ENCODE data around the gene ACAA1.

ACAA1 gene

DNA sequence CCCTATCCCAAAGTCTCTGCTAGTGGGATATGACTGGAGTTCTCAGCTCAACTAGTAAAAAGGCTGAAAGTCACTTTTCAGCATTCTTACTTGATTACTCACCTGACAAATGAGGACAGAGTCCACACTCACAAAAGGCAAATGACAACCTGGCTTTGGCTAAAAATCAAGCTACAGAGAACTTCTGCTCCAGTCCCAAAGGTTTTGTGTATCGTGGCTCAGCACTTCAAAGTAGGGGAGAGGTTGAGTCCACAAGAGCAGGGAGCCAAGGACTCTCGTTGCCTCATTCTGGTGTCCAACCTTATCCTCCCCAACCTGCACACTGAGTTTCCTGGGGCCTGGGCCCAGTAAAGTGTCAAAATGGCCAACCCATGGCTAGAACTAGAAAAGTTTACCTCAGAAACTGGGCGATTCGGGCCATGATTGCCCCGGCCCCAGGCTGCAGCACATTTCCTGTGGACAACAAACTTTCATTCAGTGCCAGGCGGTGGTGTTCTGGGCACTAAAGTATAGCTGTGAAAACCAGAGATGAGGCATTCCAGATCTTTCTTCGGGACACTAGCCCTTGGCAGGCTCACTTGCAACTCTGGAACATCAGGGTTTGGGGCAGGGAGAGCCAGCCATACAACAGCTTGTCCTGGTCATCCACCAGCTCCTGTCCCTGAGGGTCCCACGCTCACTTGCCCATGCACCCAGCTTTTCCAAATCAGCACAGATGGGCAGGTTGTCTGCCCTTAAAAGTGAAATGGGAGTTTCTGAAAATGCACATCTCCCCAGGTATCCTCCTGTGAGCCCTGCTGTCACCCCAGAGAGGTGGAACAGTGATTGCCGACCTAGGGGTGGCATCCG lies 3.1 kb downstream of the ACAA1 start:
- DNase-seq, result no peak

DNA sequence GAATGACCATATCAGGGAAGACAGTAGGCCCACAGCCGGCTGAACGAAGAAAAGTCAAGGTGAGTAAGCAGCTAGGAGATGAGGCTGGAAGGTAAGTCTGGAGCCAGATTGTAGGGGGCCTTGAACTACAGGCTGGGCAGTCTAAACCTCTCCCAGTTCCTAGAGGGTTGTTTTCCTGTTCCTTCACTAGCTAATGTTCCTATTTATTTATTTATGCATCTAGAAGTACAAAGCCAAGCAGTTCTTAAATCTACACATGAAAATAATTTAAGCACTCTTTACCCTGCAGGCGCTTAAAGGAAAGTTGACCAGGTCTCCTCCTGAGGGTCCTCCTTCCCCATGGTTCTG lies 3.7 kb downstream of the ACAA1 start:
- no peak for DNase-seq

DNA sequence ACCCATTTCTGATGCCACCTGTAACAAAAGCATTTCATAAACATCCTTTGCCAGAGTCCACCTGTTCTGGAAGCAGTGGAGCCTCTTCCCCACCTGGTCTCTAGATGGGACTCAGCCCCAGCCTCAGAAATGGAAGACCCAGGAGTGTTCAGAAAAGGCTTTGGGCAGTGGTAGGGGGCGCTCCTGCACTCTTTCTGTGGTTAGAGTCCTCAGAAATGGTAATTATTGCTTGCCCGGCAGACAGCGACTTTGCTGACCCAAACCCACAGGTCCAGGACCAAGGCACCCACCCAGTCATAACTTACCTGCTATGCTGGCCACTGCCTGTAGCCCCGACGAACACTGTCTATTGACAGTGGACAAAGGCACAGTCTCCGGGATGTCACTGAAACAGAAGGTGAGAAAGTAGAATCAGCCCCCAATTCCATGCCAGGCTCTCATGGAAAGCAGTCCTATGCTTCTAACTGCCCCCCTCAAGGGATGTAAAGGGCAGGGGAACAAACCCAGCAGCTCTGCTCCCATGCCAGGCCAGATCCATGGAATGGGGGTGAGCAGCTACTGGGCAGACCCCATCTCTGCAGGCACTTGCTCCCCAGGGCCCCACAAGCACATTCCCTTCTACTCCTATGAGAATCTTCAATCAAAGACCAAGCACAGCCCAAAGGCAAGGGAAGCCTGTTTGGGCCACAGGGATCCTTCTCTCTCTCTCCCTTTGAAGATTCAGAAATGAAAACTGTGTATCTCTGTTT lies 5.1 kb downstream of the ACAA1 start:
- DNase-seq, result no peak

DNA sequence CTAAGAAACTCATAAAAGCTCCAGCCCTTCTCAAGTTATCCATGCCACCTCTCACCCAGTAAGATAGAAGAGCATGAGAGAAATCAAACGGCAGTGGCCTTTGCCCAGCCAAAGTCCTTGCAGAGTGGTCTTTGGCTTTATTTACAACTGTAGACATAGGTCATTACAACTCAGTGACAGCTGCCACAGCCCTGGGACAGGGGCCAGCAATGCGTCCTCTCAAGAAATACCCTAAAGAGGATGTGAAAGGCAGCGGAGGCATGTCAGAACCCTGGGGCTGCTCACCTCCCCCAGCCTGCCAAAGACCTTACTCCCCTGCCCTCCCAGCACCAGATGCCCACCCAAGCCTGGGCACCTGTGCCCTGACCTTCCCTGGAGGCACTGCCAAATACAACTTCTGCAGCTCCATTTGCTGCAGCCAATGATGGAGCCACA lies 6.3 kb downstream of the ACAA1 start:
- DNase-seq, result no peak

DNA sequence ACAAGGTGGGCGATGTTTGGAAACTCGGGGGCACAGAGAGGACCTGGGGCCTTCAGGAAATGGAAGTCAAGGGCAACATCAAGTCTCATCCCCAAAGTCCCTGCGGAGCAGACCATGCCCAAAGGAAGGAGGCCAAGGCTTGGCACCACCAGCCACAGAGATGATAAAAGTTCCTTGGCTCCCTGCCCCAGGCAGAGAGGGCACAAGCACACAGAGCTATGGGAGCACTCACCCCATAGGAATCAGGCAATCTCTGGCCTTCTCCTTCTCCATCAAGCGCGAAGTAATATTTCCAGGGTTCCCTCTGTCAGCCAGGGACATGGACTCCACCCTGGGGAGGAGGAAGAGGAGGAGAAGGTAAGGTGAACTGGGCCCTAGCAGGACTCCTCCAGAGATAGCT lies 7.9 kb downstream of the ACAA1 start:
- DNase-seq, result peak; percentile 2

DNA sequence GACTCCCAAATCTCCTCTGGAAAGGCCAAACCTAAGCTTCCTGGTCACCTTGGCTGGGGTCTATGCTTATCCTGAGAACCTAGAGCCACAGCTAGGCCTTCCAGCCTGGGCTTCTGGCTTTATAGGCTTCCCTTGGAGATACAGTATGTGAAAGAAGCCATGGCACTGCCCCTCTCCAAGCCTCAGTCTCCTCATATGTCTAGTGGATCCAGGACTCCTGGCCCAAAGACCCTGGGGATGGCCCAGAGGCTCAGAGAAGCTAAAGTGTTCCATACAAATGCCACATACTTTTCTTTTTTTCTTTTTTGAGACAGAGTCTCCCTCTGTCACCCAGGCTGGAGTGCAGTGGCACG lies 8.6 kb downstream of the ACAA1 start:
- no peak for DNase-seq

DNA sequence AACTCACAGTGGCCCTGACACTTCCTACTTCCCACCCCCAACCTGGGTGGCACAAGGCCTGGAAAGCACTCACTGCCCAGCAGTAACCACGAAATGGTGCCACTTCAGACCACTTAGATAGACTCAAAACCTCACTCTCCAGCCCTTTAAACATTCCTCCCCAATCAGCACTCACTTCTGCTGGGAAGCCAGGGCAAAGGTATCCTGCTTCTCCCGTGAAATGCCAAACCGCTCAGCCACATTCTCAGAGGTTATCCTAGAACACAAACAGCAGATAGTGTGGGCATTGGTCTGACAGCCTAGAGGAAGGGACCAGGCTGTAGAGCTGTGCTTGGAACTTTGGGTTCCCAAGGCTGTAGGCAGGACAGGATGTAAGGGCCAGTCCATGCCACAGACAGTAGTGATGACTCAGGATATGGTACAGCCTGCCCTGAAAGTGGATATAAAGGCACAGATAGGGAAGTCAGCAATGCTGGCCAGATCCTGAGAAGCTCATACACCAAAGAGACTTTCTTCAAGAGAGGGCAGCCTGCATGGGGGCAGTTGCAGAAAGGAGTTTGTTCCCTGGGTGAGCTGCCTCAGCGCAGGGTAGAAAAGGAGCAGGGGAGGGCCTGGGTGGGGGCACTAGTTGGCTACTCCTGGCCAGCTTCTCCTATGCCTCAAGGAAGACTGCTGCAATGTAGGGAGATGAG lies 9.2 kb downstream of the ACAA1 start:
- peak; percentile 4 for DNase-seq

DNA sequence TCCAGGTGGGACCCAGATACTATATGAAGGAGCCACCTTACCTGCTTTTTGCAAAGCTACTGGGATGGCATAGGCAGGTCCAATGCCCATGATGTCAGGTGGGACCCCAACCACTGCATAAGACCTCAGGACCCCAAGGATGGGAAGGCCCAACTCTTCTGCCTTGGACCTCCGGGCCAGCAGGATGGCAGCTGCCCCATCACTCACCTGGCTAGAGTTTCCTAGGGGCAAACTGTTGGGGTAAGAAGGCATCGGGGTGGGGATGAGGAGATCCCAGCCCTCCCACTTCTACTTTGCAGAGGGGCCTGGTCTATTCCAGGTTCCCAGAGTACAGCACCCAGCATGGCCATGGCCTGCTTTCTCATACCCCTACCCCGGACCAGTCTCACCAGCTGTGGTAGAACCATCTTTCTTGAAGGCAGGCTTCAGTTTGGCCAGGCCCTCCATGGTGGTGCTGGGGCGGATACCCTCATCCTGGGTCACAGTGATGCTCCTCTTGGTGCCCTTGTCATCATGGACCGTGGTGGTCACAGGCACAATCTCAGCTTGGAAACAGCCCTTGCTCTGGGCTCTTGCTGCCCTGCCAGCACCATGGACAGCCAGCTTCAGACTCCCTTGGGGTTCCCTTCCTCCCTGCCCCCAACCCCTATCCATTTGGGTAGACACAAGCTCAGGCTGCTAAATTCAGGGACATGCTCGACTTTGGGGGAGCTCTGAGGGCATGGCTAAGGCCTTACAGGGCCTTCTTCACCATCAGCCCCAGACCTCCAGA lies 10.6 kb downstream of the ACAA1 start:
- DNase-seq, result no peak

DNA sequence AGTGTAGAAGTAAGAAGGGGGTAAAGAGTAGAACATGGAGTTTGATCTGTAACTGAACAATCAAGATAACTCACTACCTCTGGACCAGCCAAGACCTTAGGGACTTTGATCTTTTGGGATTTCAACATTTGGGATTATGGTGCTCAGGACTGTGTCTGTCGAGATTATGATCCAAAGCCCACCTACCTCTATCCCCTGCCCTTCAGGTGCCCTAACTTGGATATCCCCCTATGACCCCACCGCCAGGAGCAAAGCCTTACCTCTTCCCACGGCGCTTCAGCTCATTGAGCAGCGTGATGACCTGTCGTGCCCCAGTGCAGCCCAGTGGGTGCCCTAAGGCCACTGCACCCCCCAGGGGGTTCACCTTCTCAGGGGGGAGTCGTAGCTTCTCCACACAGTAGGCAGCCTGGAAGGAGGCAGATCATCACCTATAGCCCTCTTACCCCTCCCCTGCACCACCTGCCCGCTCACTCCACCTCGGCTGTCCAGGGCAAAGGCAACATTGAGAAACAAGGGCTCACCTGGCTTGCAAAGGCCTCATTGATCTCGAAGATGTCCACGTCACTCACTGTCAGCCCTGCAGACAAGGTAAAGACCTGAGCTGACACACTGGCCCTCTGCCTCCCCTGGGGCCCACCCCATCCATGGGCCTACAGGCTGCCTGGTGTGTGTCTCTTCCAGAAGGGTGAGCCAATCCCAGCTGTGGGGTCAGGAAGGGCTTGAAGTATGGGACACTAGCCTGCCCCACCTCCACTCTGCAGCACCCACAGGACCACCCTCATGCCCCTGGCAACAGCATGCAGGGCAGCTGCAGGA lies 11.4 kb downstream of the ACAA1 start:
- DNase-seq, result no peak

DNA sequence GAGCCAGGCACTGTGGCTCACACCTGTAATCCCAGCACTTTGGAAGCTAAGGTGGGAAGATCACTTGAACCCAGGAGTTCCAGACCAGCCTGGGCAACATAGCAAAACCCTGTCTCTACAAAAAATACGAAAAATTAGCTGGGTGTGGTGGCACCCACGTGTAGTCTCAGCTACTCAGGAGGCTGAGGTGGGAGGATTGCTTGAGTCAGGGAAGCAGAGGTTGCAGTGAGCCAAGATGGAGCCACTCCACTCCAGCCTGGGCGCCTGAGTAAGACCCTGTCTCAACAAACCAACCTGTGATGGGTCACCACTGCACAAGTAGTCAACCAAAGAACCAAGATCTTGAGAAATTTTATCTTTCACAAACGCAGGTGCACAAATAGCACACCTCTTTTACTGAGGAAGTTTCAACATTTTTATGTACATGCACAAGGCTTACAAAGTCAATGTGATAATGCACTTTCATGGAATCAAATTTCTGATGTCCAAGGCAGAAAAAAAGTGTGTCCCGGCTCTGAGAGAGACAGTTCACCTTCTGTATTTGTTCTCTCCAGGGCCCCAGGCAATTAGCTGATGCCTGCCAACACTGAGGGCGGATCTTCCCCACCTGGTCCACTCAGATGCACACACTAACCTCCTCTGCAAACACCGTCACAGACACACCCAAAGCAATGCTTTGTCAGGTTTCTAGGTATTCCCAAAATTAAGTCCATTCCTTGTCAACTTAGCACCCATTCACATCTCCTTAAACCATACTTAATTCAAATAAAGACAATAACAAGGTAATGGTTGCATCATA lies 12.4 kb downstream of the ACAA1 start:
- DNase-seq, result peak; percentile 5

DNA sequence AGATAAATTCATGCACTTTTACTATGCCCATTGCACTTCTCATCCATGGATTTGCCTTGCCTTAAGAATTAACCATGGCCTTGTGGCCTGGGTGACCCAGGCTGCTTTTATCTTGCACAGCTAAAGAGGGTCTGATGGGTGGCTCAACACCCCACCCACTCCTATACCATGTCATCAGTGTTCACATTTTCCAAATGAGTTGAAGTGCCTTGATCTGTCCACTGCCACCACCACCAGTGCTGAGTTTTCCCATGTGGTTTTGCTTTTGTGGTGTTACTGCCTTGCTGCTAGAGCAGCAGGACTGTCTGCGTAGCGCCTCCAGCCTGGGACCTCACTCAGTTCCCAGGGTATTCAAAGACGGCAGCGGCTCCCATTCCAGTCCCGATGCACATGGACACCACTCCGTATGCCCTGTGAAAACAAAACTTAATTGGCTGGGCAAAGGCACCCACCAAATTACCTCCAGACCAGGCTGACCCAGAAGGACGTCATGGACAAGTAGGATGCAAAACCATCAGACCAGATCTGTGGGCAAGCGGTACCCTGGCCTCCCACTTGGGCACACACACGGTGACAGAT lies 14.1 kb downstream of the ACAA1 start:
- DNase-seq, result peak; percentile 2

DNA sequence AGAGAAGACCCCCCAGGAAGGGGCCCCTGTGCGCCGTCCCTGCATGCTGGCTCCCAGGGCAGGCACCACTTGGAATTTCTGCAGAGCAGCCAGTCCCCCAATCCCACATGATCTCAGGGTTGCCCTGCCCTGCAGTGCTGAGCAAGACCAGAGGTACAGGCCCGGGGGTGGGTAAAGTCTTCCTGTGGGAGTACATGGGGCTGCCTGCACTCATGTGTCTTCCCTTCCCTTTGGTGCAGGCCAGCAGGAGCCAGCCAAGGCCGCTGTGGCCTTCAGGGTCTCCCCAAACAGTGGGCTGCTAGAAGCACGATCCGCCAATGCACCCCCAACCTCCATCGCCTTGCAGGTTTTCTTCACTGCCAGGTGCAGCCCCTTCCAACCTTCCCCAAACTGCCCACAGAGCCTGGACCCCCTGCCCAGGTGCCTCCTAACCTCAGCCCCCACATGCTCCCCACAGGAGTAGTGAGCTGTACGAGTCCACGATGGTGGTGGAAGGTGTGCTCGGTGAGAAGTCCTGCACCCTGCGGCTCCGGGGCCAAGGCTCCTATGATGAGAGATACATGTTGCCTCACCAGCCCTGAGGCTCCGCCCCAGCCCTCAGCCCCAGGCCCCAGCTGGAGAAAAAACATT lies 15.0 kb downstream of the ACAA1 start:
- peak; percentile 5 for DNase-seq

DNA sequence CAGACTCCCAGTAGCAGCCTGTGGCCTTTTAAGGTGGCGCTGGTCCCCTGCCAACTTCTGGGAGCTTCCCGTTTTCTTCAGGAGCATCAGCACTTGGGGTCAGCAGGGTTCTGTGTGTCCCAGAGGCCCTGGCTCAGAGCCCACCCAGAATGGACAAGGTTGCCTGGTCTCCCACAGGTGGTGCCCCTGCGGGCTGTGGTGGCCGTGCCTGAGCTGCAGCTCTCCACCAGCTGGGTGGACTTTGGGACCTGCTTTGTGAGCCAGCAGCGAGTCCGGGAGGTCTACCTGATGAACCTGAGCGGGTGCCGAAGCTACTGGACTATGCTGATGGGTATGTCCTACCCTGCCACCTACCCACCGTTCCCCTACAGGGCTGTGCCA lies 15.5 kb downstream of the ACAA1 start:
- no peak for DNase-seq

DNA sequence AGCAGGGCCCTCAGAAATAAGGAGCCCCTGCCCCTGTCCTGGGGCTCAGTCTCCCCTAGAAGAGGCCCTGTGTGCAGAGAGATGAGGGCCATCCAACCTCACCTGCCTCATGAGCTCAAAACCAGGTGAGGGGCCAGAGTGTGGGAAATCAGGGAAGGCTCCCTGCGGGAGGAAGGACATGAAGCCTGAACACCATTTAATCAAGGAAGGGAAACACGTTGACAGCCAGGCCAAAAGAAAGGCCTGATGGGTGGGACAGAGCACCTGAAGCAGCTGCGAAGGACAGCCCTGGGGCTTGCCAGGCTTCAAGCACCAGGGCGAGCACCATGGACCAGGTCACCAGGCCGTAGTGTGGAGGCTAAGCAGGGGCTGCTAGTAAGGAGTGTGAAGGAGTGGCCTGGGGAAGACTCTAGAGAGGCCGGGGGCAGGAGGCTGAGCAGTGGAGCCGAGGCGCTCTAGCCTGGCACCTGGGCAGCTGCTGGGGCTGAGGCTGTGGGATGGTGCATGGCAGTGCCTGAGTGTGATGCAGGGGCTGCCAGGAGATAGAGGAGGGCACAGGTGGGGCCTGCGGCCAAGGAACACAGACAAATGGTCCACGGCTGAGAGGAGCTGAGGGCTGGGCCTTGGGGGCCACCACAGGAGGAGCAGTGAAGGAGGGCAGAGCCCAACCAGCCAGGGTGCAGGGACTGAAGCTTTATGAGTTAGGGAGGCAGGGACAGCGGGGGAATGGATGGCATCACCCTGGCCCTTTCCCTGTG lies 16.1 kb downstream of the ACAA1 start:
- no peak for DNase-seq

DNA sequence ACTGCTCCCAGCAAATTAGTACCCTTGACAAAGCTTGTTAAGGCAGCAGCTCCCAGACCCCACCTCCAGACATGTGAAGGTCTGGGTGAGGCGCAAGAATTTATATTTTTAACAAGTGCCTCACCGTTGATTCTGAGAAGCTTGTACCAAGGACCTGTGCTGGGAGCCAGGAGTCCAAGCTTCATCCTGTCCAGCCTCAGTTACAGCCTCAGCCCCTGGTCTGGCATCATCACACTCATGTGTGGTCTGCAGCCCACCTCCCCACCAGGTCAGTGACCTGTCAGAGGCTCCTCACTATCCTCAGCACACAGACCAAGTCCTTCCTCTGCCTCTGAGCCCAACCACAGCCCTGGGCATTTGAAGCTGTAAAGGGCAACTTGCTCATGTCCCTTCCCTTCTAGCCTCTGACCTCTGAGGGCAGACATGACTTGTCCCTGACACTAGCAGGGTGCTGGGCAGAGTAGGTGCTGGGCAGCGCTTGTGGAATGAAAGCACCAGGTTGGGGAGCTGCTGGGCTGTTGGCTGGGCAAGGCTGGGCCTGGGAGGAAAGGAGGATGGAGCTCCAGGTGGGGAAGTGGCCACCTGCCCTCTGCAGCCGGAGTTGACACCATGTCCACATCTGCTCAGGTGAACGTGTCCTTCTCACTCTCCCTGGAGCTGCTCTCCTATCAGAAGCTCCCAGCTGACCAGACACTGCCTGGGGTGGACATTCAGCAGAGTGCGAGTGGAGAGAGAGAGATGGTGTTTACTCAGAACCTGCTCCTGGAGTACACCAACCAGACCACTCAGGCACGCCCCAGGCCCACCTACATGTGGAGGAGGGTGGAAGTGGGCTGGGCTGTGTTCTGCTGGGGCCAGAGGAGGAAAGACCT lies 16.9 kb downstream of the ACAA1 start:
- DNase-seq, result no peak

DNA sequence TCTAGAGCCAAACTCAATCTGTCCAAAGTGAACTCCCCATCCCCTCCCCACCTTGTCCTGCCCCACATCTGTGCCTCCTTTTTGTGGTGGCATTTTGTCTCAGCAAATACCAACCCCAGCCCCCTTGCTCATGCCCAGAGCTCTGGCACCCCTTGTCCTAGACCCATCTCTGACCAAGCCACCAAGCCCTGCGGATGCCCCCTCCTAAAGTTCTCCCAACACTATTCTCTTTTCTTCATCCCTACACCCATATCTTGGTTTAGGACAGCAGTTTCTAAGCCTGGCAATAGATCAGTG lies 17.7 kb downstream of the ACAA1 start:
- no peak for DNase-seq

DNA sequence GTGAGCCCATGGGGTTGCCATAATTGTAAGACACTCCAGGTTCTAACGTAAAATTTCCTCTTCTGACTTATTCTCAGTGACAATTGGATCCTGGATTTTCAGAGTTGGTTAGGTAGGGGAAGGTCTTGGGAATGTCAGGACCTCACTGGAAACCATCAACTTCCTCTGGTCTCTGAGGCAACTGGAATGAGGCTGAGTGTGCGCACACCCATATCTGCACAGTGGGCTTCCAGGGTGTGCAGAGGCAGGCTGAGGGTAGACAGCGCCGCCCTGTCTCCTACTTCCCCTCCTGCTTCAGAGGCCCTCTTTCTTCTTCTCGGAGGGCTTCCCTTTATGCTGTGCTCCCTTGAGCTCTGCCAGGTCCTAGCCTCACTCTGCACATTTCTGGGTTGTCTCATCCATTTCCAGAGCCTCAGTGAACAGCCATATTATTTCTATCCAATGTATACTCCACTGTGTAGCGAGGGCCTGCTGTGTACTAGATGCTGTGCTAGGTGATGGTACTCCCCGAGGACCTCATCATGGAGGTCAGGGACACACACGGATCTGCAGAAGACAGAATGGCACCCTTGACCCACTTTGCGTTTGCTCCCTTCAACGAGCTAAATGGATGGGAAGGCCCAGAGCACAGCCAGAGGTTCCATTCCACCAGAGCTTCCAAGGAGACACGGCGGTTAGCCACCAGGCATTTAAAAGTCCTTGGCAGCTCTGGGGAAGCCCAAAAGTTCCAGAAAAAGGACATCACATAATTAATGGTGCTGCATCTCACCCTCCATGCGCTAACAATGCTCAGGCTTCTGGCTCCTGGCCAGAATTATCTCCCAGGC lies 18.3 kb downstream of the ACAA1 start:
- no peak for DNase-seq
